ENCODE measurements around the gene NDUFB4. TPM values are rescaled to one million over a fixed set of nuclear protein-coding genes. Genes with fewer than 3 reads are reported as not detected.

NDUFB4 gene
- 203 to 240 TPM (median 213 TPM) in 5 replicates for total RNA-seq (2022; extraction: Qiagen RNA extraction; ENCODE audit: low read depth)

DNA sequence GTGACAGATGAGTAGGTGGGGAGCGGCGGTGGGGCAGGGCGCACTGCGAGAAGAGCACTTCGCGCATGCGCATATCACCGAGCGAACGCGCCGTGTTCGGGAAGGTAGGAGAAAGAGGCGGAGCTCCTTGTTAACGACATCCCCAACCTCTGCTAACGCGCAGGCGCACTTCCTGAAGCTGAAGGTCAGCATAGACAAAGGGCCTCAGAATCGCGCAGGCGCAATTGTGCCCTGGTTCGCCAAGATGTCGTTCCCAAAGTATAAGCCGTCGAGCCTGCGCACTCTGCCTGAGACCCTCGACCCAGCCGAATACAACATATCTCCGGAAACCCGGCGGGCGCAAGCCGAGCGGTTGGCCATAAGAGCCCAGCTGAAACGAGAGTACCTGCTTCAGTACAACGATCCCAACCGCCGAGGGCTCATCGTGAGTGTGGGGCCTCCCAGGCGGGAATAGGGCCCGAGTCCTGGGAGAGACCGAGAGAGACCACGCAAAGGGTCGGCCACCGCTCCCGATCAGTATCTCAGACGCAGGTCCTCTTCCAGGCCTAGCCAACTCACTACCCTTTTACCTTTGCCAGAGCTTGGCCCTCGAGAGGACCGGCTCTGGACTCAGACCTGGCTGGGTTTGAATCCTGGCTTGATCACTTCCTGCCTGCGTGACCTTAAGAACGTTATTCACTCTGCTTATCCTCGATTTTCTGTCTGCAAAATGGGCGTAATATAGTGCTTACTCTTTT is at the start of gene NDUFB4:
NDUFB4 (plus strand) TSS at position 221 of the 737 bp plus-strand sequence; CDS start at position 245, 24 bp downstream.

Other genes starting within 250 kb of the NDUFB4 start
- 15.2 to 22.1 TPM (median 19.3 TPM) in 5 replicates for gene LRRC58, start 247.0 kb upstream of the NDUFB4 start, total RNA-seq (2022; extraction: Qiagen RNA extraction; ENCODE audit: low read depth)
- gene FSTL1, start 145.3 kb upstream of the NDUFB4 start, total RNA-seq (2022; extraction: Qiagen RNA extraction; ENCODE audit: low read depth) = 62.5 to 103 TPM (median 80.6 TPM) in 5 replicates
- 13.6 to 18.3 TPM (median 16.1 TPM) in 5 replicates for gene HGD, start 85.9 kb downstream of the NDUFB4 start, total RNA-seq (2022; extraction: Qiagen RNA extraction; ENCODE audit: low read depth)
- 16.4 to 19.1 TPM (median 16.8 TPM) in 5 replicates for gene RABL3, start 146.2 kb downstream of the NDUFB4 start, total RNA-seq (2022; extraction: Qiagen RNA extraction; ENCODE audit: low read depth)
- gene GTF2E1, start 146.4 kb downstream of the NDUFB4 start, total RNA-seq (2022; extraction: Qiagen RNA extraction; ENCODE audit: low read depth) = 12.5 to 17.0 TPM (median 14.8 TPM) in 5 replicates

Measured in A549 treated with DMSO at 1 μM for 4 hours (cell line).